Motor neuron (in vitro differentiated cells): Measurements from ENCODE around the gene GMPR. TPM values are rescaled to one million over a fixed set of nuclear protein-coding genes. Genes with fewer than 3 reads are reported as not detected.

Source experiments
- ATAC-seq, 8 experiments: fragments of 200-7000 bp; cut with Tn5 transposase; replicated peaks in 6 of 8; 2 replicates each; pipeline ENCODE4 v1.8.0; 2021; ENCODE audit warnings: mild to moderate bottlenecking in 8 of 8, moderate library complexity in 8 of 8
- H3K27ac ChIP-seq, 2 donors: fragments of 250-450 bp; sonication (Bioruptor Pico); 2 replicates each; pipeline ENCODE4 v1.9.0; 2021; ENCODE audit warnings: antibody characterized with exemption in 2 of 2, mild to moderate bottlenecking in 2 of 2, moderate library complexity in 1 of 2
- H3K4me1 ChIP-seq, 2 donors: fragments of 250-450 bp; sonication (Bioruptor Pico); replicated peaks in 1 of 2; 2 replicates each; pipeline ENCODE4 v1.6.1; 2021; ENCODE audit warnings: antibody characterized with exemption in 2 of 2, mild to moderate bottlenecking in 2 of 2, moderate library complexity in 1 of 2
- H3K4me3 ChIP-seq, 5 donors: fragments of 250-450 bp; sonication (Bioruptor Pico); 2 replicates each; pipeline ENCODE4 v1.9.0; 2021; ENCODE audit warnings: antibody characterized with exemption in 5 of 5, mild to moderate bottlenecking in 5 of 5, moderate library complexity in 4 of 5
- WGBS, 10 experiments: fragments of 450-650 bp; shearing (Covaris generic); methylation state at CpG; one replicate each; pipeline ENCODE4 v1.0.0; 2022; 5-methylcytosine and 5-hydroxymethylcytosine counted together
- in situ Hi-C, 9 experiments: fragments of 400-800 bp; cut with MboI; loops; one replicate each; pipeline ENCODE4 v1.15.0; 2021; ENCODE audit warnings: low sequenced_read_pairs in 9 of 9, low pct_unique_long_range_greater_than_20kb in 2 of 9; ENCODE audit not compliant: unreplicated experiment in 9 of 9
- total RNA-seq, 8 experiments: library from RNA; unstranded; fragments of 300-600 nt; gene quantifications; 2 replicates each; pipeline versions ENCODE4 v1.2.3 to v1.2.4, GENCODE V29; 2022

Gene GMPR
- total RNA-seq, 8 experiments from 2014 or later: 1.1 to 16.4 (median 4.5) TPM

GRCh38 chr6:16240589-16241320 lies 2.4 kb downstream of the GMPR start:
- in situ Hi-C loops: no loop called here
- no peak for ATAC-seq
- no peak overlapping the region for H3K27ac ChIP-seq
- H3K4me1 ChIP-seq: peaks cover 10 to 19% of the 10 kb centered on the region in 2 donors
- no peak overlapping the region for H3K4me3 ChIP-seq
- WGBS, 10 experiments: 86 to 95% (median 90%) methylated on average over 5 to 10 of the region's 12 CpGs; no CpG with 5 or more reads in 3 of the 10 experiments

- in situ Hi-C loops: no loop called here
- WGBS, 10 experiments: 84 to 100% (median 100%) methylated on average over 1 to 3 of the region's 4 CpGs; no CpG with 5 or more reads in 3 of the 10 experiments
- no peak overlapping the region for H3K4me3 ChIP-seq
- peaks cover 10 to 19% of the 10 kb centered on the region in 2 donors for H3K4me1 ChIP-seq
- H3K27ac ChIP-seq: no peak overlapping the region
- no peak for ATAC-seq
Observed at GRCh38 chr6:16241321-16241689, 2.9 kb downstream of the GMPR start.

GRCh38 chr6:16243055-16243454 lies 4.7 kb downstream of the GMPR start:
- Histone ChIP-seq H3K4me1 (peaks cover 10 to 19% of the 10 kb centered on the region in 2 donors), H3K4me3 (no peak overlapping the region), H3K27ac (no peak overlapping the region)
- in situ Hi-C loops: no loop called here
- ATAC-seq: peak in 3 of 8 experiments; percentile 41 to 64 (median 55)
- WGBS, 10 experiments: 0 to 100% (median 70%) methylated on average over 1 to 7 of the region's 8 CpGs; no CpG with 5 or more reads in 2 of the 10 experiments

- H3K4me3 ChIP-seq: no peak overlapping the region
- H3K4me1 ChIP-seq: peaks cover 15 to 24% of the 10 kb centered on the region in 2 donors
- 40 to 100% (median 80%) methylated on average over 1 to 3 of the region's 5 CpGs; no CpG with 5 or more reads in 4 of the 10 experiments for WGBS, 10 experiments
- H3K27ac ChIP-seq: no peak overlapping the region
- in situ Hi-C loops: no loop called here
- no peak for ATAC-seq
Observed at GRCh38 chr6:16243664-16244063, 5.3 kb downstream of the GMPR start.

GRCh38 chr6:16244446-16244845 lies 6.1 kb downstream of the GMPR start:
- H3K4me1 ChIP-seq: peaks cover 19 to 22% of the 10 kb centered on the region in 2 donors
- no peak overlapping the region for H3K4me3 ChIP-seq
- no peak for ATAC-seq
- H3K27ac ChIP-seq: no peak overlapping the region
- in situ Hi-C loops: no loop called here
- 50 to 100% (median 84%) methylated on average over 1 to 5 of the region's 5 CpGs; no CpG with 5 or more reads in 3 of the 10 experiments for WGBS, 10 experiments

GRCh38 chr6:16244869-16245451 lies 6.6 kb downstream of the GMPR start:
- WGBS, 10 experiments: 13 to 100% (median 52%) methylated on average over 1 to 10 of the region's 10 CpGs
- no peak overlapping the region for H3K4me3 ChIP-seq
- peak overlapping the region in 1 of 2 donors; percentile 43 for H3K27ac ChIP-seq
- peak in 5 of 8 experiments; percentile 80 to 88 (median 85) for ATAC-seq
- peaks cover 24% of the 10 kb centered on the region in 2 donors for H3K4me1 ChIP-seq
- in situ Hi-C loops: no loop called here

GRCh38 chr6:16248271-16248853 lies 10.0 kb downstream of the GMPR start:
- in situ Hi-C loops: no loop called here
- Histone ChIP-seq H3K4me1 (peaks cover 27 to 29% of the 10 kb centered on the region in 2 donors), H3K4me3 (no peak overlapping the region), H3K27ac (peak overlapping the region in 1 of 2 donors; percentile 9)
- WGBS, 10 experiments: 56 to 94% (median 69%) methylated on average over 2 to 7 of the region's 7 CpGs
- ATAC-seq: peak in 5 of 8 experiments; percentile 11 to 73 (median 62)

GRCh38 chr6:16249971-16250370 lies 11.6 kb downstream of the GMPR start:
- Histone ChIP-seq H3K4me1 (peaks cover 20 to 24% of the 10 kb centered on the region in 2 donors), H3K27ac (no peak overlapping the region), H3K4me3 (no peak overlapping the region)
- ATAC-seq: peak in 6 of 8 experiments; percentile 18 to 75 (median 42)
- WGBS, 10 experiments: 25 to 71% (median 50%) methylated on average over 1 of the region's 1 CpG; no CpG with 5 or more reads in 6 of the 10 experiments
- in situ Hi-C loops: no loop called here

GRCh38 chr6:16251706-16252105 lies 13.3 kb downstream of the GMPR start:
- in situ Hi-C loops: no loop called here
- ATAC-seq: no peak
- 58 to 92% (median 78%) methylated on average over 1 to 2 of the region's 2 CpGs; no CpG with 5 or more reads in 2 of the 10 experiments for WGBS, 10 experiments
- Histone ChIP-seq H3K4me3 (no peak overlapping the region), H3K4me1 (peaks cover 15 to 19% of the 10 kb centered on the region in 2 donors), H3K27ac (no peak overlapping the region)

- H3K27ac ChIP-seq: no peak overlapping the region
- 8 to 100% (median 86%) methylated on average over 1 to 2 of the region's 2 CpGs; no CpG with 5 or more reads in 5 of the 10 experiments for WGBS, 10 experiments
- in situ Hi-C loops: no loop called here
- no peak overlapping the region for H3K4me3 ChIP-seq
- no peak for ATAC-seq
- H3K4me1 ChIP-seq: peaks cover 15 to 19% of the 10 kb centered on the region in 2 donors
Observed at GRCh38 chr6:16252686-16253299, 14.4 kb downstream of the GMPR start.

- in situ Hi-C loops: no loop called here
- Histone ChIP-seq H3K4me3 (no peak overlapping the region), H3K4me1 (peaks cover 13 to 15% of the 10 kb centered on the region in 2 donors), H3K27ac (no peak overlapping the region)
- ATAC-seq: no peak
- WGBS, 10 experiments: 71 to 100% (median 88%) methylated on average over 1 to 9 of the region's 10 CpGs; no CpG with 5 or more reads in 2 of the 10 experiments
Observed at GRCh38 chr6:16253399-16254144, 15.2 kb downstream of the GMPR start.

- H3K4me1 ChIP-seq: peaks cover 9 to 10% of the 10 kb centered on the region in 2 donors
- ATAC-seq: no peak
- 89 to 100% (median 92%) methylated on average over 2 to 7 of the region's 9 CpGs for WGBS, 10 experiments
- no peak overlapping the region for H3K27ac ChIP-seq
- H3K4me3 ChIP-seq: no peak overlapping the region
- in situ Hi-C loops: no loop called here
Observed at GRCh38 chr6:16254535-16254934, 16.1 kb downstream of the GMPR start.
